ENCODE measurements around the gene PAPPA.

The PAPPA gene

GRCh38 chr9:116275418-116276195 lies 122.0 kb downstream of the PAPPA start:
- DNase-seq (ENCODE audit: low spot score): peak; percentile 31

- no peak for DNase-seq (ENCODE audit: low spot score)
Measured at GRCh38 chr9:116276196-116276493, 122.6 kb downstream of the PAPPA start.

GRCh38 chr9:116276651-116277121 lies 123.1 kb downstream of the PAPPA start:
- DNase-seq (ENCODE audit: low spot score): no peak

GRCh38 chr9:116278326-116278725 lies 124.7 kb downstream of the PAPPA start:
- peak; percentile 24 for DNase-seq (ENCODE audit: low spot score)

- no peak for DNase-seq (ENCODE audit: low spot score)
Measured at GRCh38 chr9:116279230-116279629, 125.6 kb downstream of the PAPPA start.

- no peak for DNase-seq (ENCODE audit: low spot score)
Measured at GRCh38 chr9:116280529-116280928, 126.9 kb downstream of the PAPPA start.

- DNase-seq (ENCODE audit: low spot score): no peak
Measured at GRCh38 chr9:116282597-116282996, 129.0 kb downstream of the PAPPA start.

- no peak for DNase-seq (ENCODE audit: low spot score)
Measured at GRCh38 chr9:116284518-116284917, 130.9 kb downstream of the PAPPA start.

- DNase-seq (ENCODE audit: low spot score): no peak
Measured at GRCh38 chr9:116285320-116285719, 131.7 kb downstream of the PAPPA start.

- DNase-seq (ENCODE audit: low spot score): no peak
Measured at GRCh38 chr9:116286297-116286696, 132.7 kb downstream of the PAPPA start.

GRCh38 chr9:116287721-116288120 lies 134.1 kb downstream of the PAPPA start:
- peak; percentile 40 for DNase-seq (ENCODE audit: low spot score)

- peak; percentile 95 for DNase-seq (ENCODE audit: low spot score)
Measured at GRCh38 chr9:116288658-116289057, 135.1 kb downstream of the PAPPA start.

- no peak for DNase-seq (ENCODE audit: low spot score)
Measured at GRCh38 chr9:116297346-116297745, 143.8 kb downstream of the PAPPA start.

GRCh38 chr9:116298249-116298648 lies 144.7 kb downstream of the PAPPA start:
- DNase-seq (ENCODE audit: low spot score): no peak

- DNase-seq (ENCODE audit: low spot score): no peak
Measured at GRCh38 chr9:116298878-116299391, 145.3 kb downstream of the PAPPA start.

GRCh38 chr9:116300360-116300870 lies 146.8 kb downstream of the PAPPA start:
- DNase-seq (ENCODE audit: low spot score): no peak

GRCh38 chr9:116303270-116303669 lies 149.7 kb downstream of the PAPPA start:
- DNase-seq (ENCODE audit: low spot score): no peak

- DNase-seq (ENCODE audit: low spot score): no peak
Measured at GRCh38 chr9:116303886-116304538, 150.4 kb downstream of the PAPPA start.

- no peak for DNase-seq (ENCODE audit: low spot score)
Measured at GRCh38 chr9:116304761-116305160, 151.2 kb downstream of the PAPPA start.

GRCh38 chr9:116308076-116308475 lies 154.5 kb downstream of the PAPPA start:
- DNase-seq (ENCODE audit: low spot score): no peak

- no peak for DNase-seq (ENCODE audit: low spot score)
Measured at GRCh38 chr9:116309900-116310611, 156.5 kb downstream of the PAPPA start.

- no peak for DNase-seq (ENCODE audit: low spot score)
Measured at GRCh38 chr9:116312221-116312620, 158.6 kb downstream of the PAPPA start.

- no peak for DNase-seq (ENCODE audit: low spot score)
Measured at GRCh38 chr9:116313638-116314037, 160.0 kb downstream of the PAPPA start.
